Testis (tissue), 2 donors: ENCODE data around the gene VPREB3.

Experiments used
- POLR2A ChIP-seq: fragments of 450-650 bp; IDR thresholded peaks from one replicate; pipeline ENCODE4 v1.6.1; 2017; ENCODE audit warnings: antibody characterized with exemption, mild to moderate bottlenecking, moderate library complexity
- TF ChIP-seq, protein P1 (sequence below), 3 experiments: fragments of 450-650 bp in 2 of 3; fragments of 200-600 bp in 1 of 3; sonication (generic) in 1 of 3; IDR thresholded peaks; one replicate each; pipeline ENCODE4 v1.5.1; 2016 to 2019; ENCODE audit warnings: antibody characterized with exemption in 3 of 3, mild to moderate bottlenecking in 2 of 3, moderate library complexity in 1 of 3

DNA sequence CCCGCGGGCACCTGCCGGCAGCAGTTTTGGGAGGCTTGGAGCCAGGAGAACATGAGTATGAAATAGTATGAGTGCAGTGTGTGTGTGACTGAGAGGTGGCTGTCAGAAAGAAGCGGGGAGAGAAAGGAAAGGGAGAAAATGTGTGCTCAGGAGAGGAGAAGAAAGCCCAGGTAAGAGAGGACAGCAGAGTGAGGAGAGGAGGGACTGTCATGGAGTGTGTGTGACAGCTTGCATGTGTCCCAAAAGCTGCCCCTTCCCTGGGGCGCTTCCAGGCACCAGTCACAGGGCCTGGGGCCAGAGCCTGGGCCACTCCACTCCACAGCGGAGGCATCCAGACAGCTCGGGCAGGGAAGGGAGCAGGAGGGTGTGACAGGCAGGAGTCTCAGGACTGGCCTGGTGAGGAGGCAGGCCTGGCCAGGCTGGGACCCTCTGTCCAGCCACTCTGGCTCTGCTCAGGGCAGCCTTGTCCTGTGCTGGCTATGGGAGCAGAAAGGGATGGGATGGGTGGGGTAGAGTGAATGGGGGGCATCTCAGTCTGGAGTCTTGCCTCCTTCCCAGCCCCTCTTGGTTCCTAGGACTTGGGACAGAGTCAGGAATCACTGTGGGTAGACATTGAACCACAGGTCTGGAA, 19.4 kb upstream of the VPREB3 start:
- TF ChIP-seq, protein P1, sequence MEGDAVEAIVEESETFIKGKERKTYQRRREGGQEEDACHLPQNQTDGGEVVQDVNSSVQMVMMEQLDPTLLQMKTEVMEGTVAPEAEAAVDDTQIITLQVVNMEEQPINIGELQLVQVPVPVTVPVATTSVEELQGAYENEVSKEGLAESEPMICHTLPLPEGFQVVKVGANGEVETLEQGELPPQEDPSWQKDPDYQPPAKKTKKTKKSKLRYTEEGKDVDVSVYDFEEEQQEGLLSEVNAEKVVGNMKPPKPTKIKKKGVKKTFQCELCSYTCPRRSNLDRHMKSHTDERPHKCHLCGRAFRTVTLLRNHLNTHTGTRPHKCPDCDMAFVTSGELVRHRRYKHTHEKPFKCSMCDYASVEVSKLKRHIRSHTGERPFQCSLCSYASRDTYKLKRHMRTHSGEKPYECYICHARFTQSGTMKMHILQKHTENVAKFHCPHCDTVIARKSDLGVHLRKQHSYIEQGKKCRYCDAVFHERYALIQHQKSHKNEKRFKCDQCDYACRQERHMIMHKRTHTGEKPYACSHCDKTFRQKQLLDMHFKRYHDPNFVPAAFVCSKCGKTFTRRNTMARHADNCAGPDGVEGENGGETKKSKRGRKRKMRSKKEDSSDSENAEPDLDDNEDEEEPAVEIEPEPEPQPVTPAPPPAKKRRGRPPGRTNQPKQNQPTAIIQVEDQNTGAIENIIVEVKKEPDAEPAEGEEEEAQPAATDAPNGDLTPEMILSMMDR (IDR thresholded peaks at IDR 0.05) = no peak
- TF ChIP-seq POLR2A = no peak
